ENCODE results near the gene SYNE2.

DNA sequence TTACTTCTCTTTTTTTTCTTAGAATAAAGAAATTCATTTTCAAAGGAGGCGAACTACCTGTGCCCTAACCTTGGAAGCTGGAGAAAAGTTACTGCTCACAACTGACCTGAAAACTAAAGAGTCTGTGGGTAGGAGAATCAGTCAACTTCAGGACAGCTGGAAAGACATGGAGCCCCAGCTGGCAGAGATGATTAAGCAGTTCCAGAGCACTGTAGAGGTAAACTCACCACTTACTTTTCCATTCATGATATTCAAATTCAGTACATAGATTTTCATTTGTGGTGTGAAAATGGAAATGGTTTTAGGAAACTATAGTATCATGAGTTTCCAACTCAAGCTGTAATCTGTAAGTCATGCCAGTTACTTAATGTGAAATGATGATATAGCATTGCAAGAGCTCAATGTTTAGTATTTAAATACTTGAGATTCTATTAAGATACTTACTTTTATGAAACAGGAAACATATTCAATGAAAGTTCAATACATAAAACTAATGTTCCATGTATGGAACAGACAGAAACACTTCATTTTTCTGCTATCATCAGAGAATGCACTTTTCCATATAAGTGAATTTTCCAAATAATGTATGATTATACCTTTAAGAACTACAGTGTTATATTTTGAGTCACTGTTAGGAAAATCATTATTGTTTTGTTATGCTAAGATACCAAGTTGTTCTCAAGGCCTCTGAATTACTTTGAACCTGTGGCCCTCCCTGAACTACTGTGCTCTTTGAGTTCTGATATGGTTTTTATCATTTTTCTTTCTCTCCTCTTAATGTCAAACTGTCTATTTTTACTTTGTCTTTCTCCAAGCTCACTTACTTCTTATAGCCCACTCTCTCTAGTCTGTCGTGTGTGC lies 322.3 kb downstream of the SYNE2 start:
- TF ChIP-seq POLR2A (IDR thresholded peaks at IDR 0.05; ENCODE audit: low read depth, low read length) (no peak), POLR2AphosphoS5 (IDR thresholded peaks at IDR 0.05; ENCODE audit: insufficient read depth, low read depth, low read length) (no peak)
- TF ChIP-seq, protein P1, sequence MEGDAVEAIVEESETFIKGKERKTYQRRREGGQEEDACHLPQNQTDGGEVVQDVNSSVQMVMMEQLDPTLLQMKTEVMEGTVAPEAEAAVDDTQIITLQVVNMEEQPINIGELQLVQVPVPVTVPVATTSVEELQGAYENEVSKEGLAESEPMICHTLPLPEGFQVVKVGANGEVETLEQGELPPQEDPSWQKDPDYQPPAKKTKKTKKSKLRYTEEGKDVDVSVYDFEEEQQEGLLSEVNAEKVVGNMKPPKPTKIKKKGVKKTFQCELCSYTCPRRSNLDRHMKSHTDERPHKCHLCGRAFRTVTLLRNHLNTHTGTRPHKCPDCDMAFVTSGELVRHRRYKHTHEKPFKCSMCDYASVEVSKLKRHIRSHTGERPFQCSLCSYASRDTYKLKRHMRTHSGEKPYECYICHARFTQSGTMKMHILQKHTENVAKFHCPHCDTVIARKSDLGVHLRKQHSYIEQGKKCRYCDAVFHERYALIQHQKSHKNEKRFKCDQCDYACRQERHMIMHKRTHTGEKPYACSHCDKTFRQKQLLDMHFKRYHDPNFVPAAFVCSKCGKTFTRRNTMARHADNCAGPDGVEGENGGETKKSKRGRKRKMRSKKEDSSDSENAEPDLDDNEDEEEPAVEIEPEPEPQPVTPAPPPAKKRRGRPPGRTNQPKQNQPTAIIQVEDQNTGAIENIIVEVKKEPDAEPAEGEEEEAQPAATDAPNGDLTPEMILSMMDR (IDR thresholded peaks at IDR 0.05; ENCODE audit: extremely low read depth in 1 of 2, insufficient read depth in 1 of 2, low read depth in 1 of 2, low read length in 2 of 2) = no peak
- TF ChIP-seq, protein P2, sequence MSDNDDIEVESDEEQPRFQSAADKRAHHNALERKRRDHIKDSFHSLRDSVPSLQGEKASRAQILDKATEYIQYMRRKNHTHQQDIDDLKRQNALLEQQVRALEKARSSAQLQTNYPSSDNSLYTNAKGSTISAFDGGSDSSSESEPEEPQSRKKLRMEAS (IDR thresholded peaks at IDR 0.05; ENCODE audit: insufficient read depth, insufficient read length) = no peak

Data from endothelial cell of umbilical vein (primary cell).